SK-N-SH (cell line): ENCODE results near the gene PDCD11. TPM values are rescaled to one million over a fixed set of nuclear protein-coding genes. Genes with fewer than 3 reads are reported as not detected.

Experiments
- CTCF ChIA-PET: fragments of 300-600, 350-600 bp; formaldehyde crosslinking; extraction: SDS; loops from one replicate; lab custom pipeline; 2021; lab: Yijun Ruan, JAX
- POLR2A ChIA-PET: fragments of 350-600 bp; sonication (Branson Sonifier 250); formaldehyde crosslinking; extraction: SDS; loops from one replicate; lab custom pipeline; 2020; ENCODE audit warnings: antibody characterized with exemption, inconsistent platforms; lab: Yijun Ruan, JAX
- DNase-seq: peaks from one replicate; pipeline ENCODE4 v3.0.0; 2012
- H2AFZ ChIP-seq: fragments of 200-600 bp; sonication (generic); 2 replicates; pipeline ENCODE4 v1.8.1; 2016; ENCODE audit warnings: antibody characterized with exemption, mild to moderate bottlenecking, low read depth
- H3F3A ChIP-seq: fragments of 200-600 bp; sonication (generic); replicated peaks from 2 replicates; pipeline ENCODE3; 2016; ENCODE audit warnings: antibody characterized with exemption, mild to moderate bottlenecking; ENCODE audit not compliant: insufficient read depth
- H3K27ac ChIP-seq, 2 experiments: fragments of 200-500 bp in 1 of 2; fragments of 200-600 bp in 1 of 2; sonication (Bioruptor generic) in 1 of 2; sonication (generic), shearing (Covaris generic) in 1 of 2; 2 replicates each; pipeline versions ENCODE4 v1.5.1 to v1.6.1; 2014 to 2016; ENCODE audit warnings: low read depth in 2 of 2, inconsistent platforms in 1 of 2, low read length in 1 of 2, mild to moderate bottlenecking in 1 of 2, mixed read lengths in 1 of 2
- H3K27me3 ChIP-seq: fragments of 200-600 bp; sonication (generic), shearing (Covaris generic); 2 replicates; pipeline ENCODE4 v1.6.1; 2016; ENCODE audit warnings: mixed run types; ENCODE audit not compliant: insufficient read depth
- H3K36me3 ChIP-seq, 2 experiments: fragments of 200-500 bp in 1 of 2; fragments of 200-600 bp in 1 of 2; sonication (Bioruptor generic) in 1 of 2; sonication (generic) in 1 of 2; replicated peaks in 1 of 2; 2 replicates each; pipeline versions ENCODE3 to v1.5.1; 2014 to 2016; ENCODE audit warnings: low read length in 1 of 2, mild to moderate bottlenecking in 1 of 2; ENCODE audit not compliant: insufficient read depth in 2 of 2, control insufficient read depth in 1 of 2
- H3K4me1 ChIP-seq, 2 experiments: fragments of 200-500 bp in 1 of 2; fragments of 200-600 bp in 1 of 2; sonication (Bioruptor generic) in 1 of 2; sonication (generic), shearing (Covaris generic) in 1 of 2; 2 replicates each; pipeline versions ENCODE4 v1.5.1 to v1.6.1; 2014 to 2016; ENCODE audit warnings: low read depth in 1 of 2, low read length in 1 of 2, mixed run types in 1 of 2; ENCODE audit not compliant: insufficient read depth in 2 of 2, control insufficient read depth in 1 of 2
- H3K4me2 ChIP-seq: fragments of 200-600 bp; sonication (generic), shearing (Covaris generic); 2 replicates; pipeline ENCODE4 v1.6.1; 2017; ENCODE audit warnings: mixed run types
- H3K4me3 ChIP-seq, 2 experiments: fragments of 200-500 bp in 1 of 2; fragments of 200-600 bp in 1 of 2; sonication (Bioruptor generic) in 1 of 2; sonication (generic), shearing (Covaris generic) in 1 of 2; 2 replicates each; pipeline versions ENCODE4 v1.5.1 to v1.8.1; 2014 to 2016; ENCODE audit warnings: low read depth in 2 of 2, inconsistent platforms in 1 of 2, low read length in 1 of 2, mild to moderate bottlenecking in 1 of 2, mixed read lengths in 1 of 2, moderate library complexity in 1 of 2
- H3K79me2 ChIP-seq: fragments of 200-600 bp; sonication (generic); 2 replicates; pipeline ENCODE4 v1.8.1; 2017; ENCODE audit warnings: mild to moderate bottlenecking; ENCODE audit not compliant: insufficient read depth
- H3K9ac ChIP-seq: fragments of 200-600 bp; sonication (generic); 2 replicates; pipeline ENCODE4 v1.6.1; 2017; ENCODE audit warnings: mixed run types
- H3K9me2 ChIP-seq: fragments of 200-600 bp; sonication (generic); 2 replicates; pipeline ENCODE4 v1.6.1; 2017; ENCODE audit warnings: mixed run types
- H3K9me3 ChIP-seq: fragments of 200-600 bp; sonication (generic); 2 replicates; pipeline ENCODE4 v1.6.1; 2017; ENCODE audit warnings: mixed run types, mild to moderate bottlenecking, moderate library complexity
- H4K20me1 ChIP-seq: fragments of 200-600 bp; sonication (generic); 2 replicates; pipeline ENCODE4 v1.6.1; 2017; ENCODE audit warnings: mild to moderate bottlenecking, mixed run types; ENCODE audit not compliant: insufficient read depth
- CHD2 ChIP-seq: fragments of 150-350 bp; IDR thresholded peaks from 2 replicates; pipeline ENCODE4 v1.6.1; 2018; ENCODE audit warnings: low read length; ENCODE audit not compliant: partially characterized antibody
- FOXM1 ChIP-seq: IDR thresholded peaks from 2 replicates; pipeline ENCODE4 v1.4.0; 2012; ENCODE audit warnings: low read depth, mild to moderate bottlenecking
- GATA2 ChIP-seq: sonication (generic); formaldehyde crosslinking; IDR thresholded peaks from 2 replicates; pipeline ENCODE4 v1.5.0; 2020; ENCODE audit warnings: mild to moderate bottlenecking, missing genetic modification reagents
- IRF3 ChIP-seq: fragments of 150-350 bp; IDR thresholded peaks from 2 replicates; pipeline ENCODE4 v1.6.1; 2016; ENCODE audit warnings: mild to moderate bottlenecking, low read depth, low read length
- MEF2A ChIP-seq: IDR thresholded peaks from 2 replicates; pipeline ENCODE4 v1.4.0; 2012; ENCODE audit warnings: low read depth, borderline replicate concordance
- NRF1 ChIP-seq: IDR thresholded peaks from 2 replicates; pipeline ENCODE4 v1.6.1; 2012; ENCODE audit warnings: low read depth, mild to moderate bottlenecking, low read length
- REST ChIP-seq: IDR thresholded peaks from 2 replicates; pipeline ENCODE4 v1.6.1; 2012; ENCODE audit warnings: mild to moderate bottlenecking, low read depth, low read length, moderate library complexity
- TEAD4 ChIP-seq: IDR thresholded peaks from 2 replicates; pipeline ENCODE4 v1.4.0; 2012; ENCODE audit warnings: mild to moderate bottlenecking, borderline replicate concordance; ENCODE audit not compliant: insufficient read depth
- USF1 ChIP-seq: IDR thresholded peaks from 2 replicates; pipeline ENCODE4 v1.4.0; 2012; ENCODE audit warnings: low read depth, borderline replicate concordance
- YY1 ChIP-seq: IDR thresholded peaks from 2 replicates; pipeline ENCODE4 v1.4.0; 2012; ENCODE audit warnings: low read depth, mild to moderate bottlenecking
- ZBTB33 ChIP-seq: IDR thresholded peaks from 2 replicates; pipeline ENCODE4 v1.4.0; 2012; ENCODE audit warnings: low read depth, borderline replicate concordance
- WGBS: methylation state at CpG from one replicate; pipeline ENCODE4 v1.1.6; 2017; ENCODE audit warnings: low lambda C conversion rate; 5-methylcytosine and 5-hydroxymethylcytosine counted together
- polyA plus RNA-seq, 3 experiments: library from polyadenylated mRNA; depleted of rRNA; stranded (reverse); fragments of >200 nt; gene quantifications; 2 replicates each; pipeline ENCODE4 v1.2.3, GENCODE V29; 2012

Gene PDCD11
- polyA plus RNA-seq, 1 of the 3 experiments (the other 2 are of a cell fraction), result 29.8 TPM

GRCh38 chr10:103495321-103495720 is 98.9 kb downstream of the PDCD11 start:
- peaks cover 9% of the 10 kb centered on the region for H3F3A ChIP-seq
- no peaks in the 10 kb centered on the region for H4K20me1 ChIP-seq
- peaks cover 51% of the 10 kb centered on the region for H3K27me3 ChIP-seq
- no peak overlapping the region for H3K27ac ChIP-seq
- TF ChIP-seq REST, result no peak
- TF ChIP-seq IRF3, result no peak
- no peak for TF ChIP-seq TEAD4
- no peak for TF ChIP-seq FOXM1
- no peak for TF ChIP-seq ZBTB33
- no peak for TF ChIP-seq CHD2
- no peak for TF ChIP-seq NRF1
- no peak for TF ChIP-seq USF1
- no peak for TF ChIP-seq MEF2A
- no peak for TF ChIP-seq YY1
- TF ChIP-seq GATA2 (CRISPR knock-in tag), result no peak
- H3K9me3 ChIP-seq, result no peaks in the 10 kb centered on the region
- ChIA-PET POLR2A (no interaction called here), CTCF (interaction anchor here (1.0 to 2.1 kb wide), 4 partner anchors 10 to 69 kb away, joined by 3 to 8 read pairs (median 6); no protein-coding TSS in a partner anchor)
- no peak overlapping the region for H3K4me3 ChIP-seq
- H3K36me3 ChIP-seq, result no peaks in the 10 kb centered on the region
- H3K4me1 ChIP-seq, result peaks cover 0 to 34% of the 10 kb centered on the region in 2 experiments; a peak in 2 of 4 replicates
- H3K4me2 ChIP-seq, result no peak overlapping the region
- no peak overlapping the region for H2AFZ ChIP-seq
- DNase-seq, result no peak
- no peak overlapping the region for H3K9ac ChIP-seq
- no peaks in the 10 kb centered on the region for H3K79me2 ChIP-seq
- H3K9me2 ChIP-seq, result no peaks in the 10 kb centered on the region
- WGBS, result 83% methylated on average over 3 of the region's 3 CpGs

Other genes starting within 250 kb of the PDCD11 start
- 29.6 and 45.4 TPM in 2 replicates for gene NT5C2, start 203.4 kb upstream of the PDCD11 start, polyA plus RNA-seq (2012; rRNA removed)
- 0.08 TPM in 1 of 2 replicates, not detected in the other for gene RPEL1, start 150.7 kb upstream of the PDCD11 start, polyA plus RNA-seq (2012; rRNA removed)
- gene INA, start 119.5 kb upstream of the PDCD11 start, polyA plus RNA-seq (2012; rRNA removed), result 4.8 and 5.4 TPM in 2 replicates
- 5.1 and 5.3 TPM in 2 replicates for gene PCGF6, start 45.5 kb upstream of the PDCD11 start, polyA plus RNA-seq (2012; rRNA removed)
- gene TAF5, start 28.6 kb upstream of the PDCD11 start, polyA plus RNA-seq (2012; rRNA removed), result 1.3 and 1.4 TPM in 2 replicates
- 408 and 542 TPM in 2 replicates for gene ATP5MK, start 151 bp upstream of the PDCD11 start, polyA plus RNA-seq (2012; rRNA removed)
- 0.10 and 0.23 TPM in 2 replicates for gene CALHM2, start 55.7 kb downstream of the PDCD11 start, polyA plus RNA-seq (2012; rRNA removed)
- not detected in 2 replicates for gene CALHM1, start 62.3 kb downstream of the PDCD11 start, polyA plus RNA-seq (2012; rRNA removed)
- not detected in 2 replicates for gene CALHM3, start 82.6 kb downstream of the PDCD11 start, polyA plus RNA-seq (2012; rRNA removed)
- 0.05 and 0.19 TPM in 2 replicates for gene NEURL1, start 97.1 kb downstream of the PDCD11 start, polyA plus RNA-seq (2012; rRNA removed)